Nephron (organoid): ENCODE data around the gene KRTAP15-1.

Experiments
- H3K27ac Mint-ChIP-seq, 3 experiments: 2 replicates each; pipeline ENCODE4 v1.8.0; 2020; ENCODE audit warnings: mixed read lengths in 3 of 3, mild to moderate bottlenecking in 2 of 3, moderate library complexity in 1 of 3
- H3K27me3 Mint-ChIP-seq: 2 replicates; pipeline ENCODE4 v1.8.0; 2021; ENCODE audit warnings: low read depth, mild to moderate bottlenecking, moderate library complexity, mixed read lengths
- H3K36me3 Mint-ChIP-seq: 2 replicates; pipeline ENCODE4 v1.8.0; 2020; ENCODE audit warnings: low read depth, mixed read lengths
- H3K4me1 Mint-ChIP-seq: 2 replicates; pipeline ENCODE4 v1.8.0; 2020; ENCODE audit warnings: mixed read lengths
- H3K4me3 Mint-ChIP-seq, 3 experiments: 2 replicates each; pipeline ENCODE4 v1.8.0; 2020; ENCODE audit warnings: mild to moderate bottlenecking in 3 of 3, mixed read lengths in 3 of 3, moderate library complexity in 2 of 3
- H3K9me3 Mint-ChIP-seq: 2 replicates; pipeline ENCODE4 v1.8.0; 2020; ENCODE audit warnings: mixed read lengths
- TF ChIP-seq, protein P1 (sequence below), 3 experiments: fragments of 200-600 bp; sonication (generic); IDR thresholded peaks; one replicate each; pipeline ENCODE4 v1.5.0; 2021; ENCODE audit warnings: antibody characterized with exemption in 3 of 3; ENCODE audit not compliant: unreplicated experiment in 3 of 3

The KRTAP15-1 gene

GRCh38 chr21:30479259-30479658 is 39.2 kb downstream of the KRTAP15-1 start:
- Mint-ChIP-seq H3K27ac (no peak overlapping the region), H3K36me3 (no peaks in the 10 kb centered on the region), H3K4me1 (peaks cover 5% of the 10 kb centered on the region), H3K27me3 (no peaks in the 10 kb centered on the region), H3K9me3 (no peaks in the 10 kb centered on the region), H3K4me3 (no peak overlapping the region)
- TF ChIP-seq, protein P1, sequence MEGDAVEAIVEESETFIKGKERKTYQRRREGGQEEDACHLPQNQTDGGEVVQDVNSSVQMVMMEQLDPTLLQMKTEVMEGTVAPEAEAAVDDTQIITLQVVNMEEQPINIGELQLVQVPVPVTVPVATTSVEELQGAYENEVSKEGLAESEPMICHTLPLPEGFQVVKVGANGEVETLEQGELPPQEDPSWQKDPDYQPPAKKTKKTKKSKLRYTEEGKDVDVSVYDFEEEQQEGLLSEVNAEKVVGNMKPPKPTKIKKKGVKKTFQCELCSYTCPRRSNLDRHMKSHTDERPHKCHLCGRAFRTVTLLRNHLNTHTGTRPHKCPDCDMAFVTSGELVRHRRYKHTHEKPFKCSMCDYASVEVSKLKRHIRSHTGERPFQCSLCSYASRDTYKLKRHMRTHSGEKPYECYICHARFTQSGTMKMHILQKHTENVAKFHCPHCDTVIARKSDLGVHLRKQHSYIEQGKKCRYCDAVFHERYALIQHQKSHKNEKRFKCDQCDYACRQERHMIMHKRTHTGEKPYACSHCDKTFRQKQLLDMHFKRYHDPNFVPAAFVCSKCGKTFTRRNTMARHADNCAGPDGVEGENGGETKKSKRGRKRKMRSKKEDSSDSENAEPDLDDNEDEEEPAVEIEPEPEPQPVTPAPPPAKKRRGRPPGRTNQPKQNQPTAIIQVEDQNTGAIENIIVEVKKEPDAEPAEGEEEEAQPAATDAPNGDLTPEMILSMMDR (IDR thresholded peaks at IDR 0.05; ENCODE audit: unreplicated experiment in 3 of 3) = no peak

GRCh38 chr21:30480145-30480544 is 40.1 kb downstream of the KRTAP15-1 start, which contains the start of gene KRTAP19-1:
KRTAP19-1 (minus strand) TSS chr21:30480367; CDS start chr21:30480317, 50 bp downstream.
- H3K4me1 Mint-ChIP-seq = peaks cover 5% of the 10 kb centered on the region
- no peak within 1 kb of the TSS for H3K27ac Mint-ChIP-seq
- H3K27me3 Mint-ChIP-seq = no peaks in the 10 kb centered on the region
- H3K9me3 Mint-ChIP-seq = peaks cover 3% of the 10 kb centered on the region
- H3K36me3 Mint-ChIP-seq = no peaks in the 10 kb centered on the region
- TF ChIP-seq, protein P1 (IDR thresholded peaks at IDR 0.05; ENCODE audit: unreplicated experiment in 3 of 3) = no peak
- H3K4me3 Mint-ChIP-seq = no peak within 1 kb of the TSS

- Mint-ChIP-seq H3K27ac (no peak overlapping the region), H3K9me3 (peaks cover 14% of the 10 kb centered on the region), H3K4me1 (peaks cover 5% of the 10 kb centered on the region), H3K4me3 (no peak overlapping the region), H3K36me3 (peaks cover 5% of the 10 kb centered on the region), H3K27me3 (no peaks in the 10 kb centered on the region)
- TF ChIP-seq, protein P1 (IDR thresholded peaks at IDR 0.05; ENCODE audit: unreplicated experiment in 3 of 3) = no peak
Measured at GRCh38 chr21:30482130-30482529, 42.1 kb downstream of the KRTAP15-1 start.

GRCh38 chr21:30486180-30486579 is 46.1 kb downstream of the KRTAP15-1 start:
- no peaks in the 10 kb centered on the region for H3K4me1 Mint-ChIP-seq

DNA sequence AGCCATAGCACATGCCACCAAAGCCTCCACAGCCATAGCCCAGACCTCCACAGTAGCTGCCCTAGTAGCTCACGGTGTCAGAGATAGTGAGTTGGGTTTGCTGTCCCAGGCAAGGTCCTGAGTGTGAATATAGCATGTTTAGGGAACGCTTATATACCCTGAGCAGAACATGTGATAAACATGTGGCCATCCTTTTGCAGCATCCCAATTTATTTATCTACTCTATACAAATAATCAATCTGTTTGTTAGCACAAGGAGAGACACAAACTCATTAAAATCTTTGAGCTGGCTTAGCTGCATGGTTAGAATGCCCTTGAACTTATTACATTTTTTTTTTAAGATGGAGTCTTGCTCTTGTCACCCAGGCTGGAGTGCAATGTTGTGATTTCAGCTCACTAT is 47.3 kb downstream of the KRTAP15-1 start, which contains the start of gene KRTAP19-2:
KRTAP19-2 (minus strand) TSS at position 101 of the 400 bp plus-strand sequence; CDS start at position 13, 88 bp downstream.
- Mint-ChIP-seq H3K27ac (no peak within 1 kb of the TSS), H3K27me3 (no peaks in the 10 kb centered on the region), H3K4me3 (no peak within 1 kb of the TSS), H3K9me3 (peaks cover 18% of the 10 kb centered on the region), H3K36me3 (peaks cover 5% of the 10 kb centered on the region), H3K4me1 (no peaks in the 10 kb centered on the region)
- TF ChIP-seq, protein P1 (IDR thresholded peaks at IDR 0.05; ENCODE audit: unreplicated experiment in 3 of 3) = no peak

More at GRCh38 chr21:30486180-30486579, 46.1 kb downstream of the KRTAP15-1 start:
- H3K9me3 Mint-ChIP-seq = peaks cover 18% of the 10 kb centered on the region
- no peak overlapping the region for H3K27ac Mint-ChIP-seq
- H3K27me3 Mint-ChIP-seq = no peaks in the 10 kb centered on the region
- TF ChIP-seq, protein P1 (IDR thresholded peaks at IDR 0.05; ENCODE audit: unreplicated experiment in 3 of 3) = no peak
- H3K36me3 Mint-ChIP-seq = peaks cover 5% of the 10 kb centered on the region
- H3K4me3 Mint-ChIP-seq = no peak overlapping the region
